Skin epidermis (tissue), 12 donors: ENCODE data around the gene ATP11A.

Source experiments
- H3K27ac ChIP-seq, 21 experiments: fragments of 200-600 bp; sonication (generic) in 11 of 21; one replicate each; pipeline ENCODE4 v1.5.0; 2020; ENCODE audit warnings: mild to moderate bottlenecking in 3 of 21, inconsistent platforms in 2 of 21, moderate library complexity in 2 of 21
- H3K4me3 ChIP-seq, 7 experiments: fragments of 200-600 bp; sonication (generic) in 2 of 7; one replicate each; pipeline ENCODE4 v1.5.0; 2020; ENCODE audit warnings: inconsistent platforms in 2 of 7, mild to moderate bottlenecking in 2 of 7, moderate library complexity in 1 of 7

Gene ATP11A

GRCh38 chr13:112733661-112734379 lies 44.0 kb downstream of the ATP11A start:
- H3K27ac ChIP-seq: no peak overlapping the region
- H3K4me3 ChIP-seq: no peak overlapping the region

DNA sequence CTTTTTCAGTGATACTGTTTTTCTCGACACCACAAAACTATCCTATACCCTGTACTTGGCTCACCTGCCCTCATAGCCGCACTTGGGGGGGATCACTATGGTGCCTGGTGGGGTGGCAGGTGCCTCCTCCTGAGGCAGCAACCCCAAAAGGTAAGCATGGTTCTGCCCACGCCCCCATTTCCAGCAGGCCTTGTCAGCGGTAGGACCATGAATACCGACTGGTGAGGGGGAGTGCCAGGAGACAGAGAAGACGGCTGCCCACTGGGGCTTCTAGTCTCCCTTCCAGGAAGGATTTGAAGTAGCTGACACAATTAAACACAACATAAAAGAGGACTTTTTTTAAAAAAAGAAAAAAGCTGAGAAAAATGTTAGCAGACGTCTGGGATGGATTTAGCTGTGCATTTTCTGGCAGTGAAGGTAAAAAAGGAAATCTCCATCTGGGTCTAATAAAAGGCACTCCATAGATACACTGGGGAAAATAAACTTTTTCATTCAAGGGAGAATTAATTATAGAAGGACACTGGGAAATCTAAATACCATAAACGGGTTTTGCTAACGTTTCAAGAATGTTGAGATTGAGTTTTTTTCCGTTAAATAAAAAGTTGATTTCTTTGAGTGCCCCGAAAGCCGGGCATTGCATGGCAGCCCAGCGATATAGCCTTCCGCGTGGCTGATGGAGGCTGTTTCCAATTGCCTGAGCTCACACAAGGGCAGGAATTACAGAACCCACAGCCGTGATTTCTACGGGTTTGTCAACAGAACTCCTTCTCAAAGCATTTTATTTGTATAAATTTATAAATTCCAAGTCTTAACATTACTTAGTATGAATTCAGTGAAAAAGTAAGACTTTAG lies 45.1 kb downstream of the ATP11A start:
- Histone ChIP-seq H3K4me3 (no peak overlapping the region), H3K27ac (no peak overlapping the region)

DNA sequence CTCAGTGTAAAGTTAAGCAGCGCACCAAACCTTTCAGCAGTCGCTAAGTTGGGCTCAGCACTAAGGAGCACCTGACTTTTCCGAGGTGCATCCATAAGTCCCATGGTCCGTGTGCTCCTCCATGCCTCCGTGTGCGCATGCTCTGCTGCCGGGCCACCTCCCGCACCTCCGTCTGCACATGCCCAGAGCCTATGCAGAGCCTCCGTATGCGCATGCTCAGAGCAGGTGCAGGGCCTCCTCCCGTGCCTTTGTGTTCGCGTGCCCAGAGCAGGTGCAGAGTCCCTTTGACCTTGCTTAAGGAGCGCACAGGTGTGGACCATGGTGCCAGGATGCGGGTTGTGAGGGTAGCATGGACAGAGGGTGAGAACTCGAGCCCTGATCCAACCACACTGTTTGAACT lies 46.0 kb downstream of the ATP11A start:
- Histone ChIP-seq H3K27ac (no peak overlapping the region), H3K4me3 (no peak overlapping the region)

DNA sequence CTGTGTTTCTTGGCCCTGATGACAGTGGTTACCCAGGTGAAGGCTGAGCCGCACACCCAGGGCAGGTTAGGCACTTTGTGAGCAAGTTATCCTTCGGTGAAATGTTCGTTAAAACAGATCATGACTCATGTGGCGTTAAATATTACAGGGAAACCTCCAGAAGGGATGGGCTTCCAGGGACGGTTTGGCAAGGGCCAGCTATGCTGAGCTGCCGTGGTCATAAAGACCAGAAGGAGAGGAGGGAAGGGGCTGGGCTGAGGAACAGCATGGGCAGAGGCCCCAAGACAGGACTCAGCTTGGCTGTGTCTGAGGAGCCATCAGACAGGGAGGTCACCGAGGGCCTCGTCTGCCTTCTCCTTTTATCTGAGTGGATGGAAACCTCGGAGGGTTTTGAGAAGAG lies 47.5 kb downstream of the ATP11A start:
- no peak overlapping the region for H3K4me3 ChIP-seq
- H3K27ac ChIP-seq: no peak overlapping the region

GRCh38 chr13:112738606-112739005 lies 48.8 kb downstream of the ATP11A start:
- H3K4me3 ChIP-seq: no peak overlapping the region
- H3K27ac ChIP-seq: no peak overlapping the region

- H3K4me3 ChIP-seq: no peak overlapping the region
- H3K27ac ChIP-seq: peak overlapping the region in 19 of 21 experiments; percentile 37 to 85 (median 70)
Measured at GRCh38 chr13:112740502-112741131, 50.8 kb downstream of the ATP11A start.

DNA sequence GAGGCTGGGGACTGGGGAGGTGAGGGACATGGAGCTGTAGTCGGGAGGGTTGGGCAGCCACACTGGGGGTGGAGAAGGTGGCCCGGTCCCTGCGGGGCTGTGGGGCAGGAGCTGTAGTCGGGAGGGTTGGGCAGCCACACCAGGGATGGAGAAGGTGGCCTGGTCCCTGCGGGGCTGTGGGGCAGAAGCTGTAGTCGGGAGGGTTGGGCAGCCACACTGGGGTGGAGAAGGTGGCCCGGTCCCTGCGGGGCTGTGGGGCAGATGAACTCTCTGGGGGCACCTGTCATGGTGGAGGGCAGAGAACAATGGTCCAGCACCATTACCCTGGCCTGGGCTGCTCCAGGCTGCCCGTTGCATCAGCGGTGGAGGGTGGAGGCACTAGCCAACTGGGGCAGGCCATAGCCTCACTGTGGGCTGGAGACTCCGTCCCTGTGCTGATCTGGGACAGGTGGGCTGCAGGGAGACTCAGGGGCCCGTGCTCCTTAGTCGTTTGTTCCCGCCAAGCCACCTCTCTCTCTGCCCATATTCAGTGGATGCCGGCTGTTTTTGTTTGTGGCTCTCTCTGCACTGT lies 51.4 kb downstream of the ATP11A start:
- Histone ChIP-seq H3K27ac (peak overlapping the region in 19 of 21 experiments; percentile 37 to 85 (median 70)), H3K4me3 (no peak overlapping the region)

DNA sequence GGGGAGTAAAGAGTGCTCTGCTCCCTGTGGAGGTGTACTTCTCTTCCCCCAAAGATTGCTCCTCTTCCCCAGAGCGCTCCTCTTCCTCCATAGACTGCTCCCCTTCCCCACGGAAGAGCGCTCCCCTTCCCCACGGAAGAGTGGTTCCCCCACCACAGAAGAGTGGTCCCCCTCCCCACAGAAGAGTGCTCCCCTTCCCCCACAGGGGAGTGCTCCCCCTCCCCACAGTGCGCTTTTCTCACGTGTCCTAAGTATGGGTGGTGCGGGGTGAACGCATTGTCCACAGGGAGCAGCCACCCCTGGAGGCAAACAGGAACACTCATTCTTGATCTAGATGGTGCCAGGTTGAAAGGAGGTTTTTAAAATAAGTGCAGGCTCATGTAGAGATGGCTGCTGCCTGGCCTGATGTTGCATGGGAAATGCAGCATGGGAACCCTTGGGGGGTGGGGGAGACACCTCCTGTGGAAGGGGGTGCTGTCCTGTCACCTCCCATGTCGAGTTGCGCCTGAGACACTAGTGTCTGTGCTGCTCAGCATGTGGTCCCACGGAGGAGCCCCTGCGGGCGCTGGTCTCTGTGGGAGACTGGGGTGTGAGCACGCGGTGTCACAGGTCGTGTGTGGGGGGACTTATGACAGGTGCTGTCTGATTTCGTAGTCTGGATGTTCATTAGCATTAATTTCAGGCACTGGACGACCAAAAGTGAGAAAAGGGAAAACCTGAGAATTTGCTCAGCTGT lies 52.2 kb downstream of the ATP11A start:
- no peak overlapping the region for H3K4me3 ChIP-seq
- peak overlapping the region in 9 of 21 experiments; percentile 52 to 85 (median 71) for H3K27ac ChIP-seq

GRCh38 chr13:112742583-112742982 lies 52.7 kb downstream of the ATP11A start:
- Histone ChIP-seq H3K27ac (no peak overlapping the region), H3K4me3 (no peak overlapping the region)

DNA sequence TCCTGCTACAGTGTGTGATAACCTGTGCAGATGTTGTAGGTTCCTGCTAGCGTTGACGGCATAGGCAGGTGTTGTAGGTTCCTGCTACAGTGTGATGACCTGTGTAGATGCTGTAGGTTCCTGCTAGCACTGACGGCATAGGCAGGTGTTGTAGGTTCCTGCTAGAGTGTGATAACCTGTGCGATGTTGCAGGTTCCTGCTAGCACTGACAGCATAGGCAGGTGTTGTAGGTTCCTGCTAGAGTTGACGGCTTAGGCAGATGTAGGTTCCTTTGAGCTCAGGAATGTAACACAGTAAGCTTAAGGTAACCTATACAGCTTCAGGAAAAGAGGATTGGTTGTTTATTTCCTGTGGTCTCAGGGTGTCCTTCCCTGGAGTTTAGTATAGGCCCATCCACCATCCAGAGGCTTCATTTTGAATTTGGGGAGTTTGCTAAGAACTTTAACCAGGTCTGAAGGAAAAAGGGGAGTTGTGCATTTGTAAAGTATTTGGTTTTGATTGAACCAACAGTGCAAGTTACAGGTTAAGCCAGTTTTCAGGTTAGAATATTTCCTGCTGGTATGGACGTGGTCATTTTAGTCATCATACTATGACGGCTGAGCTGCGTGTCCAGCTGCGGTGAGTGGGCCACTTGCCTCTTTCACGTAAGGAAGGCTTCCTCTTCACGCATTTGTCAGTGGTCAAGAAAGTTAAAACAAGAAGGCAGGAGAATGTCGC lies 53.8 kb downstream of the ATP11A start:
- Histone ChIP-seq H3K4me3 (no peak overlapping the region), H3K27ac (no peak overlapping the region)

DNA sequence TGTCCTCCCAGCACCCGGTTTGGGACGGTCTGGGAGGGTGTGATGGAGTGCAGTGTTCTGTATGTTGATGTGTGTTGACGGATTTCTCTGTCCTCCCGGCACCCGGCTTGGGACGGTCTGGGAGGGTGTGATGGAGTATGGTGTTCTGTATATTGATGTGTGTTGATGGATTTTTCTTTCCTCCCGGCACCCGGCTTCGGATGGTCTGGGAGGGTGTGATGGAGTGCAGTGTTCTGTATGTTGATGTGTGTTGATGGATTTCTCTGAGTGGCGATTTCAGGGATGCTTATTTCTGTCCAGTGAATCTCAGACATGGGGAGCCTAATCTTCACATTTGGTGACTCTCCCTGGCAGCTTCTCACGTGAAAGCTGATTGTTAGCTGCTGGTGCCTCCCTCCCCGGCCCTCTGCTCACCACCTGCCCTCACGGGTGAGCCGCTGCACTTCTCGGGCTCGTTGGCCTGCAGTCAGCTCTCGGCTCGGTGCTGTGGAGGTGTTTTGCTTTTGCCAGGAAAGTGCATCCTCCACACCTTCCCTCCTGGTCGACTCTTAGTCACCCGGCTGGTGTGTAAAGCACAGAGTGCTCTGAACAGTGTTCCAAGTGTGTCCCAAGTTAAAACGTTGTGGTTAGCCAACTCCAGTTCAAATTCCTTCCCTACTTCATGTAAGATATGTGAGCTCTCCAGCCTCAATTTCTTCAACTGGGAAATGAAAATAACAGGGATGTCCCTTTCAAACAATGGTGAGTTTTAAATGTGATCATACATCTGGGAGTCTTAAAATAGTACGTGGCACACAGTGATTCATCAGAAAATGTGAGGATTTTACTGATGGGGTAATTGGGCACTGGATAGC lies 54.6 kb downstream of the ATP11A start:
- no peak overlapping the region for H3K4me3 ChIP-seq
- H3K27ac ChIP-seq: peak overlapping the region in 1 of 21 experiments; percentile 8

DNA sequence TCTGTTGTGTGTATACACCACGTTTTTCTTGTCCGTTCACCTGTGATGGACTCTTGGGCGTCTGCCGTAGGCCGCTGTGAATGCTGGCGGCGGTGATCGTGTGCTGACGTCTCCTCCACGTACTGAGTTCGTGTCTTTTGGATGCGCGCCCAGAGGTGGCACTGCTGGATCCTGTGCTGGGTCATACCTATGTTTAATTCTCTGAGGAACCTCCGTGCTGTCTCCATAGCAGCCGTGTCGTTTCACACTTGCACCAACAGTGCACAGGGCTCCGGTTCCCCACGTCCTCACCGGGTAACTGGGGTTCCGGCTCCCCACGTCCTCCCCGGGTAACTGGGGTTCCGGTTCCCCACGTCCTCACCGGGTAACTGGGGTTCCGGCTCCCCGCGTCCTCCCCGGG lies 56.2 kb downstream of the ATP11A start:
- no peak overlapping the region for H3K27ac ChIP-seq
- H3K4me3 ChIP-seq: no peak overlapping the region

GRCh38 chr13:112747256-112747655 lies 57.4 kb downstream of the ATP11A start:
- Histone ChIP-seq H3K4me3 (no peak overlapping the region), H3K27ac (no peak overlapping the region)

DNA sequence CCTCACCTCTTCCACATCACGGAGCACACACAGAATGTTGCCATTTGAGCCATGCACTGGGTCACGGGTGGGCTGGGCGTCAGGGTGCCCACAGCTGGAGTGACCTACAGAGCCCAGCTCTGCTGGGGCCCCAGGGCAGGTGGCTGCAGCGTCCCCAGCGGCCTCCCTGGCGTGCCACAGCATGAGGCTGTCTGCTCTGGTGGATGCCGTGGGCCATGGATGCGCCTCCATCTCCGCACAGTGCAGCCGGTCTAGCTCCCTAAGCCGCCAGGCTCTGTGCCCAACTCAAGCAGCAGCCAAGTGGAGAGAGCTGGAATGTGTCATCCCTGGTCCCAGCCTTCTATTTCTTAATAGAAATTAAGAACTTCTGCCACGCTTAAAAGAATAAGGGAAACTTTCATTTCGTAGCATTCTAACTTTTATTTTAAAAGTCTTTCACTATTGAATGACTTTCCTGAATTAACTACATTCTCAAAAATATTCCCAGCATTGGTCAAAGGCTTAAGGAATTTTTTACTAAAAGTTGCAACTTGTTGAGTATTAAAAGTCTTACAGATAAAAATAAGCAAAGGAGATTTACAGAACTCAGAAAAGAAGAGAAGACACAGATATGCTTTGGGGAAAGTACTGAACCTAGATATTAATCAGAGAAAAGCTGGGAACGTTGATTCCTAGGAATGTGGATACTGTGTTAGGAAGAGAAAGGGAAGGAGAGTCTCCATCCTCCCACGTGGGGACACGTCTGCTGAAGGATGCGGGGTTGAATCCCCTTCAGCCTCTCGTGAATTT lies 59.3 kb downstream of the ATP11A start:
- Histone ChIP-seq H3K27ac (peak overlapping the region in 2 of 21 experiments; percentile 43 to 49), H3K4me3 (no peak overlapping the region)

GRCh38 chr13:112750570-112750969 lies 60.7 kb downstream of the ATP11A start:
- no peak overlapping the region for H3K27ac ChIP-seq
- H3K4me3 ChIP-seq: no peak overlapping the region

DNA sequence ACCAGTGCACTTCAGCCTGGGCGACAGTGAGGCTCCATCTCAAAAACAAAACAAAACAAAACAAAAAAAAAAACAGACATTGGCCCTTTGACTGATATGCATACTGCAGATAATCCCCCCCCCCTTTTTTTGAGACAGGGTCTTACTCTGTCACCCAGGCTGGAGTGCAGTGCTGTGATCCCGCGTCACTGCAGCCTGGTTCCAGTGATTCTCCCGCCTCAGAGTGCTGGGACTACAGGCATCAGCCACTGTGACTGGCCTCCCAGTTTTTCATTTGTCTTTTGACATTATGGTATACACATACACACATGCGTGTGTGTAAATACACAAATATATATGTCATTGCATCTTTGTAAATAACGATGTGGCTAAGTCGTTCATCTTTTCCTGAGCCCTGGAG lies 61.8 kb downstream of the ATP11A start:
- Histone ChIP-seq H3K4me3 (no peak overlapping the region), H3K27ac (no peak overlapping the region)

DNA sequence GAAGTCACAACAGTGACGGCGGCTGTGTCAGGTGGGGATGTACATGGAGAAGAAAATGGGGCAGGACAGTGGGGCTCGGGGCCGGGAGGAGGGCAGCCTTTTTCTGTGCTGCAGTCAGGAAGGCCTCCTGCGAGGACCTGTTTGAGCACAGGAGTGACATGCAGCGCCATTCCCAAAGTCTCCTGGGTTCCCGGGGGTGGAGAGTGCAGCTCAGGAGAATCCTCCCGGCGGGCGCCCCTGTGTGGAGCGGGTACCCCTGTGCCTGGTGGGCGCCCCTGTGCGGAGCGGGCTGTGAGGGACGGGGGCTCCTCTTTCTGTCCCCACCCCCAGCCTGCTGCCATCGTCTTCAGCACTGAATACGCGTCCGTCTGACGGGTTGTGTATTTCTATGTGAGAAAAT lies 62.4 kb downstream of the ATP11A start:
- Histone ChIP-seq H3K27ac (no peak overlapping the region), H3K4me3 (no peak overlapping the region)
